ENCODE data around the gene MPIG6B.

Gene MPIG6B

GRCh38 chr6:31723245-31723979, at the start of gene MPIG6B:
MPIG6B (plus strand) TSS chr6:31723373; CDS start chr6:31723384, 11 bp downstream.
- no peak for TF ChIP-seq CTCF (IDR thresholded peaks at IDR 0.05; ENCODE audit: insufficient read depth, missing control alignments)
- FAIRE-seq (no peak), DNase-seq (ENCODE audit: insufficient read length, low spot score) (no peak)

GRCh38 chr6:31676322-31676903, 46.8 kb upstream of the MPIG6B start:
- DNase-seq (ENCODE audit: insufficient read length, low spot score): no peak
- no peak for FAIRE-seq

GRCh38 chr6:31676904-31677303, 46.3 kb upstream of the MPIG6B start:
- no peak for TF ChIP-seq CTCF (IDR thresholded peaks at IDR 0.05; ENCODE audit: insufficient read depth, missing control alignments)
- FAIRE-seq (no peak), DNase-seq (ENCODE audit: insufficient read length, low spot score) (no peak)

More at GRCh38 chr6:31676322-31676903, 46.8 kb upstream of the MPIG6B start:
- TF ChIP-seq CTCF (IDR thresholded peaks at IDR 0.05; ENCODE audit: insufficient read depth, missing control alignments): no peak

GRCh38 chr6:31677955-31678354, 45.2 kb upstream of the MPIG6B start:
- DNase-seq (ENCODE audit: insufficient read length, low spot score): no peak
- no peak for TF ChIP-seq CTCF (IDR thresholded peaks at IDR 0.05; ENCODE audit: insufficient read depth, missing control alignments)
- no peak for FAIRE-seq

- FAIRE-seq: no peak
- peak; percentile 90 for TF ChIP-seq CTCF (IDR thresholded peaks at IDR 0.05; ENCODE audit: insufficient read depth, missing control alignments)
- DNase-seq (ENCODE audit: insufficient read length, low spot score): peak; percentile 77
These were observed 42.7 kb upstream of the MPIG6B start, which contains the start of gene LY6G5C for GRCh38 chr6:31680226-31681134. LY6G5C (minus strand) TSS chr6:31681067; CDS start chr6:31680373, 694 bp downstream.

GRCh38 chr6:31681135-31681671, 42.0 kb upstream of the MPIG6B start:
- DNase-seq (ENCODE audit: insufficient read length, low spot score) (no peak), FAIRE-seq (no peak)
- no peak for TF ChIP-seq CTCF (IDR thresholded peaks at IDR 0.05; ENCODE audit: insufficient read depth, missing control alignments)
